A673 (cell line): ENCODE data around the gene CIITA. TPM values are rescaled to one million over a fixed set of nuclear protein-coding genes. Genes with fewer than 3 reads are reported as not detected.

Source experiments
- BruUV-seq: library from RNA; stranded (reverse); fragments of 400-500 nt; replicated peaks from 2 replicates; lab custom pipeline; 2021; lab: Mats Ljungman, UMichigan
- CTCF ChIA-PET: fragments of 300-600 bp; sonication (Branson Sonifier 250); formaldehyde crosslinking; loops from one replicate; lab custom pipeline; 2022; ENCODE audit warnings: antibody characterized with exemption; lab: Charles Lee
- POLR2A ChIA-PET: fragments of 300-600 bp; sonication (Branson Sonifier 250); formaldehyde crosslinking; loops from one replicate; lab custom pipeline; 2022; ENCODE audit warnings: antibody characterized with exemption; ENCODE audit not compliant: low non-redundant PET; lab: Charles Lee
- DNase-seq: peaks from one replicate; pipeline ENCODE4 v3.0.0-alpha.2; 2015; ENCODE audit warnings: low spot score
- H3K27ac ChIP-seq: fragments of 200-600 bp; sonication (generic); 2 replicates; pipeline ENCODE4 v1.5.1; 2016; ENCODE audit warnings: mixed run types, low read depth, mild to moderate bottlenecking, mixed read lengths, antibody characterized with exemption, low read length; ENCODE audit not compliant: poor library complexity, severe bottlenecking
- H3K27me3 ChIP-seq: fragments of 200-600 bp; sonication (generic); replicated peaks from 2 replicates; pipeline ENCODE4 v1.6.1; 2017; ENCODE audit warnings: mixed run types, low read depth, mild to moderate bottlenecking, mixed read lengths, antibody characterized with exemption, low read length; ENCODE audit not compliant: insufficient read depth, poor library complexity
- H3K36me3 ChIP-seq: fragments of 200-600 bp; sonication (generic); 2 replicates; pipeline ENCODE4 v1.6.1; 2016; ENCODE audit warnings: mixed run types, mild to moderate bottlenecking, mixed read lengths, antibody characterized with exemption, low read length; ENCODE audit not compliant: insufficient read depth, poor library complexity, severe bottlenecking
- H3K4me1 ChIP-seq: fragments of 200-600 bp; sonication (generic); 2 replicates; pipeline ENCODE4 v1.6.1; 2017; ENCODE audit warnings: mixed run types, mild to moderate bottlenecking, mixed read lengths, antibody characterized with exemption, low read length; ENCODE audit not compliant: insufficient read depth, poor library complexity, severe bottlenecking
- H3K4me3 ChIP-seq: fragments of 200-600 bp; sonication (generic); 2 replicates; pipeline ENCODE4 v1.5.1; 2016; ENCODE audit warnings: low read depth, mixed run types, mild to moderate bottlenecking, mixed read lengths, low read length; ENCODE audit not compliant: poor library complexity, severe bottlenecking
- H3K9me3 ChIP-seq: fragments of 200-600 bp; sonication (generic); 2 replicates; pipeline ENCODE4 v1.6.1; 2016; ENCODE audit warnings: mixed run types, low read depth, mild to moderate bottlenecking, mixed read lengths, antibody characterized with exemption, low read length; ENCODE audit not compliant: poor library complexity, severe bottlenecking
- CTCF ChIP-seq: fragments of 300-800, 200-600 bp; sonication (generic); conservative IDR thresholded peaks from 2 replicates; pipeline ENCODE4 v1.5.1; 2017; ENCODE audit warnings: low read depth, mild to moderate bottlenecking, antibody characterized with exemption, low read length, moderate library complexity, mixed read lengths
- EZH2 ChIP-seq: fragments of 200-600 bp; sonication (generic); IDR thresholded peaks from 2 replicates; pipeline ENCODE4 v1.6.1; 2017; ENCODE audit warnings: borderline replicate concordance, low read depth, mild to moderate bottlenecking, mixed read lengths, antibody characterized with exemption, low read length; ENCODE audit not compliant: poor library complexity, severe bottlenecking
- intact Hi-C: fragments of 100-400 bp; cut with micrococcal nuclease; formaldehyde crosslinking; loops from one replicate; pipeline ENCODE4 v1.10.0; 2022; ENCODE audit not compliant: unreplicated experiment
- total RNA-seq: library from RNA; stranded (reverse); gene quantifications from 2 replicates; pipeline ENCODE4 v1.2.3, GENCODE V29; 2021

The CIITA gene
- total RNA-seq, 1 experiment from 2014 or later, result not detected

DNA sequence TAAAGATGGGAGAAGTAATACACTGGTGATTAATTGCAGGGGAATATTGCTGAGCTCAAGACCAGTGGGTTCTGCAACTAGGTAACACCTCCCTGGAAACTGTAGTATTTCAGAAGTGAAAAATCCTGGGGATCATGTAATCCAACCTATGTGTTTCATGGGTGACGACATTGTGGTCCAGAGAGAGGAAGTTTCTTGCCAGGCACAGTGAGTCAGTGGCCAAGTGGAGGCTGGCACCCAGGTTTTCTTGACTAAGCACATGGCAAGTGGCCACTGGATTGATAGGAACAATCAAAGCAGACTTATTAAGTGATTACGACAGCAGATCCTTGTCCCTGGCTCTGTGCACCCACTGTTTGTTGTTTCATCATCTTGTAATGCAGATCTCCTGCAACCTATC, 14.6 kb upstream of the CIITA start:
- H3K4me1 ChIP-seq, result no peaks in the 10 kb centered on the region
- no peak overlapping the region for H3K4me3 ChIP-seq
- H3K36me3 ChIP-seq, result no peaks in the 10 kb centered on the region
- ChIA-PET CTCF (no interaction called here), POLR2A (no interaction called here)
- intact Hi-C loops, result no loop called here
- H3K27ac ChIP-seq, result no peak overlapping the region
- no peak for DNase-seq
- H3K27me3 ChIP-seq, result peaks cover 20% of the 10 kb centered on the region
- H3K9me3 ChIP-seq, result no peaks in the 10 kb centered on the region
- no TSS peak for BruUV-seq
- no peak for TF ChIP-seq EZH2
- no peak for TF ChIP-seq CTCF

DNA sequence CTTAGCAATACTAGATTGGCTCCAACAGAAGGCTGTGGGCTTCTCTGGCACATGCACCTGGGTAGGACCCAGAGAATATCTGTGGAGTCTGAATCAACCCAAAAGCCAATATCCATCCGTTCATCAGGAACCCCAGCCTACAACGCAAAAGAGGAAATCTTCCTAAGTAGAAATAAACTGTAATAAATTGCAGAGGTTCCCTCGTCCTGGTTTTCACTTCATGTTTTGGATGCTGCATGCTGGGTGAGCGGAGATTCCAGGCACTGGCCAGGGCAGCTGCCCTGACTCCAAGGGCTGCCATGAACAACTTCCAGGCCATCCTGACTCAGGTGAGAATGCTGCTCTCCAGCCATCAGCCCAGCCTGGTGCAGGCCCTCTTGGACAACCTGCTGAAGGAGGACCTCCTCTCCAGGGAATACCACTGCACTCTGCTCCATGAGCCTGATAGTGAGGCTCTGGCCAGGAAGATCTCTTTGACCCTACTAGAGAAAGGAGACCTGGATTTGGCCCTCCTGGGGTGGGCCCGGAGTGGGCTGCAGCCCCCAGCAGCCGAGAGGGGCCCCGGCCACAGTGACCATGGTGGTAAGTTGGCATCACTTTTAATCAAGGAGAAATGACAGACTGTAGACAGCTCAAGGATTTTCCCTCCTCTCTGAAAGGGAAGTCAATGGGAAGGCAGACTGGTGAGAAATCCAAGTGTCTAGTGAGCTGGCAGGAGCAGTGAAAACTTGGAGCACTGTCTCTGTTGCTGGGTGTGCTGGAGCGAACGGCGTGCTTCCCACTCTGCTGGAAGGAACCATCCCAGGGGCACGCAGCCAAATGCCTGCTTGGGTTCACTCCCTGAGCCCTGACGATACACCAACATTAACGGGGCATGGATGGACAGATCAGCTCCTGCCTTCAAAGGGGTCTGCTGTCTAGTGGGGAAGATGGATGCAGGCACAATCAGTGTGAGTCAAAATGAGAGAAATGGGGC, 10.7 kb upstream of the CIITA start:
- no peaks in the 10 kb centered on the region for H3K4me1 ChIP-seq
- H3K9me3 ChIP-seq, result no peaks in the 10 kb centered on the region
- ChIA-PET CTCF (no interaction called here), POLR2A (no interaction called here)
- no peak for TF ChIP-seq EZH2
- TF ChIP-seq CTCF, result no peak
- no peak for DNase-seq
- no peak overlapping the region for H3K27ac ChIP-seq
- no peaks in the 10 kb centered on the region for H3K36me3 ChIP-seq
- H3K4me3 ChIP-seq, result no peak overlapping the region
- BruUV-seq, result no TSS peak
- peaks cover 20% of the 10 kb centered on the region for H3K27me3 ChIP-seq
- intact Hi-C loops, result no loop called here

GRCh38 chr16:10867199-10867598, 9.8 kb upstream of the CIITA start:
- H3K27me3 ChIP-seq, result peaks cover 18% of the 10 kb centered on the region
- intact Hi-C loops, result no loop called here
- POLR2A ChIA-PET, result no interaction called here
- H3K9me3 ChIP-seq, result no peaks in the 10 kb centered on the region
- TF ChIP-seq CTCF (no peak), EZH2 (no peak)
- H3K4me1 ChIP-seq, result no peaks in the 10 kb centered on the region
- CTCF ChIA-PET, result no interaction called here
- no peaks in the 10 kb centered on the region for H3K36me3 ChIP-seq
- H3K4me3 ChIP-seq, result no peak overlapping the region
- no peak for DNase-seq
- H3K27ac ChIP-seq, result no peak overlapping the region
- no TSS peak for BruUV-seq
